ENCODE measurements around the gene RASSF3. TPM values are rescaled to one million over a fixed set of nuclear protein-coding genes. Genes with fewer than 3 reads are reported as not detected.

The RASSF3 gene
- total and polyA plus RNA-seq, 2 experiments from 2014 or later, result 20.6 to 39.6 TPM

GRCh38 chr12:64683816-64684543 lies 73.7 kb downstream of the RASSF3 start:
- Mint-ChIP-seq H3K36me3 (ENCODE audit: low read depth) (peaks cover 30% of the 10 kb centered on the region), H3K27ac (no peak overlapping the region), H3K4me3 (no peak overlapping the region), H3K9me3 (no peaks in the 10 kb centered on the region; the same call in 2 of the 3 replicates), H3K4me1 (peaks cover 38% of the 10 kb centered on the region), H3K27me3 (ENCODE audit: insufficient read depth, low read depth, poor library complexity) (no peaks in the 10 kb centered on the region)
- ATAC-seq (no peak), DNase-seq (ENCODE audit: low spot score) (no peak)
- H3K36me3 ChIP-seq (ENCODE audit: insufficient read depth), result 0 out of 2 replicates have a peak, but pooled peaks cover 4% of the 10 kb centered on the region
- no peak overlapping the region for H2AFZ ChIP-seq
- H3K27ac ChIP-seq (ENCODE audit: low read depth), result no peak overlapping the region
- H3K9me2 ChIP-seq (ENCODE audit: insufficient read depth), result no peaks in the 10 kb centered on the region
- no peaks in the 10 kb centered on the region for H3F3A ChIP-seq (replicated peaks; ENCODE audit: low read depth)
- peaks cover 56% of the 10 kb centered on the region for H3K79me2 ChIP-seq (replicated peaks; ENCODE audit: insufficient read depth)
- H3K4me3 ChIP-seq, result no peak overlapping the region
- peaks cover 26% of the 10 kb centered on the region for H3K4me1 ChIP-seq (ENCODE audit: insufficient read depth)
- no peak overlapping the region for H3K4me2 ChIP-seq
- TF ChIP-seq ZNF114 (CRISPR knock-in tag; IDR thresholded peaks at IDR 0.05), result no peak
- no peak for TF ChIP-seq NANOG (IDR thresholded peaks at IDR 0.05; ENCODE audit: borderline replicate concordance)
- TF ChIP-seq ZNF331 (CRISPR knock-in tag; IDR thresholded peaks at IDR 0.05; ENCODE audit: low read depth), result no peak
- no peak for TF ChIP-seq EZH2phosphoT487 (IDR thresholded peaks at IDR 0.05; ENCODE audit: unreplicated experiment)
- TF ChIP-seq ETS1 (IDR thresholded peaks at IDR 0.05), result no peak
- TF ChIP-seq, protein P1, sequence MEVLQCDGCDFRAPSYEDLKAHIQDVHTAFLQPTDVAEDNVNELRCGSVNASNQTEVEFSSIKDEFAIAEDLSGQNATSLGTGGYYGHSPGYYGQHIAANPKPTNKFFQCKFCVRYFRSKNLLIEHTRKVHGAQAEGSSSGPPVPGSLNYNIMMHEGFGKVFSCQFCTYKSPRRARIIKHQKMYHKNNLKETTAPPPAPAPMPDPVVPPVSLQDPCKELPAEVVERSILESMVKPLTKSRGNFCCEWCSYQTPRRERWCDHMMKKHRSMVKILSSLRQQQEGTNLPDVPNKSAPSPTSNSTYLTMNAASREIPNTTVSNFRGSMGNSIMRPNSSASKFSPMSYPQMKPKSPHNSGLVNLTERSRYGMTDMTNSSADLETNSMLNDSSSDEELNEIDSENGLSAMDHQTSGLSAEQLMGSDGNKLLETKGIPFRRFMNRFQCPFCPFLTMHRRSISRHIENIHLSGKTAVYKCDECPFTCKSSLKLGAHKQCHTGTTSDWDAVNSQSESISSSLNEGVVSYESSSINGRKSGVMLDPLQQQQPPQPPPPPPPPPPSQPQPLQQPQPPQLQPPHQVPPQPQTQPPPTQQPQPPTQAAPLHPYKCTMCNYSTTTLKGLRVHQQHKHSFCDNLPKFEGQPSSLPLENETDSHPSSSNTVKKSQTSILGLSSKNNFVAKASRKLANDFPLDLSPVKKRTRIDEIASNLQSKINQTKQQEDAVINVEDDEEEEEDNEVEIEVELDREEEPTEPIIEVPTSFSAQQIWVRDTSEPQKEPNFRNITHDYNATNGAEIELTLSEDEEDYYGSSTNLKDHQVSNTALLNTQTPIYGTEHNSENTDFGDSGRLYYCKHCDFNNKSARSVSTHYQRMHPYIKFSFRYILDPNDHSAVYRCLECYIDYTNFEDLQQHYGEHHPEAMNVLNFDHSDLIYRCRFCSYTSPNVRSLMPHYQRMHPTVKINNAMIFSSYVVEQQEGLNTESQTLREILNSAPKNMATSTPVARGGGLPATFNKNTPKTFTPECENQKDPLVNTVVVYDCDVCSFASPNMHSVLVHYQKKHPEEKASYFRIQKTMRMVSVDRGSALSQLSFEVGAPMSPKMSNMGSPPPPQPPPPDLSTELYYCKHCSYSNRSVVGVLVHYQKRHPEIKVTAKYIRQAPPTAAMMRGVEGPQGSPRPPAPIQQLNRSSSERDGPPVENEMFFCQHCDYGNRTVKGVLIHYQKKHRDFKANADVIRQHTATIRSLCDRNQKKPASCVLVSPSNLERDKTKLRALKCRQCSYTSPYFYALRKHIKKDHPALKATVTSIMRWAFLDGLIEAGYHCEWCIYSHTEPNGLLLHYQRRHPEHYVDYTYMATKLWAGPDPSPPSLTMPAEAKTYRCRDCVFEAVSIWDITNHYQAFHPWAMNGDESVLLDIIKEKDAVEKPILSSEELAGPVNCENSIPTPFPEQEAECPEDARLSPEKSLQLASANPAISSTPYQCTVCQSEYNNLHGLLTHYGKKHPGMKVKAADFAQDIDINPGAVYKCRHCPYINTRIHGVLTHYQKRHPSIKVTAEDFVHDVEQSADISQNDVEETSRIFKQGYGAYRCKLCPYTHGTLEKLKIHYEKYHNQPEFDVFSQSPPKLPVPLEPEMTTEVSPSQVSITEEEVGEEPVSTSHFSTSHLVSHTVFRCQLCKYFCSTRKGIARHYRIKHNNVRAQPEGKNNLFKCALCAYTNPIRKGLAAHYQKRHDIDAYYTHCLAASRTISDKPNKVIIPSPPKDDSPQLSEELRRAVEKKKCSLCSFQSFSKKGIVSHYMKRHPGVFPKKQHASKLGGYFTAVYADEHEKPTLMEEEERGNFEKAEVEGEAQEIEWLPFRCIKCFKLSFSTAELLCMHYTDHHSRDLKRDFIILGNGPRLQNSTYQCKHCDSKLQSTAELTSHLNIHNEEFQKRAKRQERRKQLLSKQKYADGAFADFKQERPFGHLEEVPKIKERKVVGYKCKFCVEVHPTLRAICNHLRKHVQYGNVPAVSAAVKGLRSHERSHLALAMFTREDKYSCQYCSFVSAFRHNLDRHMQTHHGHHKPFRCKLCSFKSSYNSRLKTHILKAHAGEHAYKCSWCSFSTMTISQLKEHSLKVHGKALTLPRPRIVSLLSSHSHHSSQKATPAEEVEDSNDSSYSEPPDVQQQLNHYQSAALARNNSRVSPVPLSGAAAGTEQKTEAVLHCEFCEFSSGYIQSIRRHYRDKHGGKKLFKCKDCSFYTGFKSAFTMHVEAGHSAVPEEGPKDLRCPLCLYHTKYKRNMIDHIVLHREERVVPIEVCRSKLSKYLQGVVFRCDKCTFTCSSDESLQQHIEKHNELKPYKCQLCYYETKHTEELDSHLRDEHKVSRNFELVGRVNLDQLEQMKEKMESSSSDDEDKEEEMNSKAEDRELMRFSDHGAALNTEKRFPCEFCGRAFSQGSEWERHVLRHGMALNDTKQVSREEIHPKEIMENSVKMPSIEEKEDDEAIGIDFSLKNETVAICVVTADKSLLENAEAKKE (CRISPR knock-in tag; IDR thresholded peaks at IDR 0.05), result no peak
- TF ChIP-seq CREB1 (CRISPR knock-in tag; IDR thresholded peaks at IDR 0.05; ENCODE audit: low read depth), result no peak
- TF ChIP-seq REST (IDR thresholded peaks at IDR 0.05; ENCODE audit: unreplicated experiment), result no peak
- TF ChIP-seq POLR2AphosphoS5 (IDR thresholded peaks at IDR 0.05; ENCODE audit: low read depth), result no peak
- no peak for TF ChIP-seq JUNB (IDR thresholded peaks at IDR 0.05; ENCODE audit: unreplicated experiment)
- H3K27me3 ChIP-seq (ENCODE audit: insufficient read depth), result no peaks in the 10 kb centered on the region
- peaks cover 5% of the 10 kb centered on the region; the same call in 1 of the 2 replicates for H4K20me1 ChIP-seq (replicated peaks; ENCODE audit: insufficient read depth)
